ENCODE measurements around the gene IMPDH1. TPM values are rescaled to one million over a fixed set of nuclear protein-coding genes. Genes with fewer than 3 reads are reported as not detected.

Gene IMPDH1
- polyA plus RNA-seq, 1 donor from 2014 or later, result 49.7 TPM

DNA sequence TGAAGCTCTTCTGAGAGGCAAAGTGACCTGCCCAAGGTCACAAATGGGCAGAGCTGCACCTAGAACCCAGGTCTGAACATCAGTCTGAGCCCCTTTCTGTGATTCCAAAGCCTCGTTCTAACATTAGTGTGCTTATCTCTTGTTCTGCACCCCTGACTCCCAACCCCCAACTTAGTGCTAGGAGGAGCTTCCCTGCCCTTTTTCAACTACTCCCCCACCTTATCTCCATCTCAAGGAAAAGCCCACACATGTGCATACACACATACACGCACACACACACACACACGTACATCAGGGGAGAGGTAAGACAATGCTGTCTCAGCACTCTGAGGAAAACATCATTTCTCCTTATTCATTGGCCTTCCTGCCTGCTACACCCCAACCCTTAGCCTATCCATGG, 56.6 kb downstream of the IMPDH1 start:
- Histone ChIP-seq H4K20me1 (ENCODE audit: insufficient read depth) (no peaks in the 10 kb centered on the region), H3K9ac (ENCODE audit: low read length) (no peak overlapping the region), H3K27me3 (ENCODE audit: insufficient read depth, low read depth, low read length) (peaks cover 46% of the 10 kb centered on the region), H3F3A (ENCODE audit: insufficient read depth, low read length, poor library complexity, severe bottlenecking) (no peaks in the 10 kb centered on the region), H3K4me3 (ENCODE audit: low read length) (no peak overlapping the region), H3K4me2 (ENCODE audit: low read length) (no peak overlapping the region), H2AFZ (ENCODE audit: low read depth, low read length) (no peak overlapping the region), H3K27ac (ENCODE audit: low read length) (no peak overlapping the region), H3K9me3 (ENCODE audit: low read length) (no peaks in the 10 kb centered on the region), H3K79me2 (replicated peaks; ENCODE audit: insufficient read depth, low read length) (no peaks in the 10 kb centered on the region), H3K9me2 (ENCODE audit: insufficient read depth, low read length) (no peaks in the 10 kb centered on the region), H3K36me3 (ENCODE audit: insufficient read depth, low read length) (no peaks in the 10 kb centered on the region)
- no peak for TF ChIP-seq TAF1 (IDR thresholded peaks at IDR 0.05; ENCODE audit: low read depth)
- TF ChIP-seq, protein P1, sequence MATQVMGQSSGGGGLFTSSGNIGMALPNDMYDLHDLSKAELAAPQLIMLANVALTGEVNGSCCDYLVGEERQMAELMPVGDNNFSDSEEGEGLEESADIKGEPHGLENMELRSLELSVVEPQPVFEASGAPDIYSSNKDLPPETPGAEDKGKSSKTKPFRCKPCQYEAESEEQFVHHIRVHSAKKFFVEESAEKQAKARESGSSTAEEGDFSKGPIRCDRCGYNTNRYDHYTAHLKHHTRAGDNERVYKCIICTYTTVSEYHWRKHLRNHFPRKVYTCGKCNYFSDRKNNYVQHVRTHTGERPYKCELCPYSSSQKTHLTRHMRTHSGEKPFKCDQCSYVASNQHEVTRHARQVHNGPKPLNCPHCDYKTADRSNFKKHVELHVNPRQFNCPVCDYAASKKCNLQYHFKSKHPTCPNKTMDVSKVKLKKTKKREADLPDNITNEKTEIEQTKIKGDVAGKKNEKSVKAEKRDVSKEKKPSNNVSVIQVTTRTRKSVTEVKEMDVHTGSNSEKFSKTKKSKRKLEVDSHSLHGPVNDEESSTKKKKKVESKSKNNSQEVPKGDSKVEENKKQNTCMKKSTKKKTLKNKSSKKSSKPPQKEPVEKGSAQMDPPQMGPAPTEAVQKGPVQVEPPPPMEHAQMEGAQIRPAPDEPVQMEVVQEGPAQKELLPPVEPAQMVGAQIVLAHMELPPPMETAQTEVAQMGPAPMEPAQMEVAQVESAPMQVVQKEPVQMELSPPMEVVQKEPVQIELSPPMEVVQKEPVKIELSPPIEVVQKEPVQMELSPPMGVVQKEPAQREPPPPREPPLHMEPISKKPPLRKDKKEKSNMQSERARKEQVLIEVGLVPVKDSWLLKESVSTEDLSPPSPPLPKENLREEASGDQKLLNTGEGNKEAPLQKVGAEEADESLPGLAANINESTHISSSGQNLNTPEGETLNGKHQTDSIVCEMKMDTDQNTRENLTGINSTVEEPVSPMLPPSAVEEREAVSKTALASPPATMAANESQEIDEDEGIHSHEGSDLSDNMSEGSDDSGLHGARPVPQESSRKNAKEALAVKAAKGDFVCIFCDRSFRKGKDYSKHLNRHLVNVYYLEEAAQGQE (IDR thresholded peaks at IDR 0.05; ENCODE audit: borderline replicate concordance), result no peak
- no peak for TF ChIP-seq POLR2AphosphoS5 (IDR thresholded peaks at IDR 0.05)
- TF ChIP-seq EZH2 (IDR thresholded peaks at IDR 0.05; ENCODE audit: borderline replicate concordance, insufficient read depth, low read length, poor library complexity, severe bottlenecking), result no peak
- TF ChIP-seq MXI1 (conservative IDR thresholded peaks at IDR 0.05; ENCODE audit: poor library complexity, severe bottlenecking), result no peak
- TF ChIP-seq, protein P2, sequence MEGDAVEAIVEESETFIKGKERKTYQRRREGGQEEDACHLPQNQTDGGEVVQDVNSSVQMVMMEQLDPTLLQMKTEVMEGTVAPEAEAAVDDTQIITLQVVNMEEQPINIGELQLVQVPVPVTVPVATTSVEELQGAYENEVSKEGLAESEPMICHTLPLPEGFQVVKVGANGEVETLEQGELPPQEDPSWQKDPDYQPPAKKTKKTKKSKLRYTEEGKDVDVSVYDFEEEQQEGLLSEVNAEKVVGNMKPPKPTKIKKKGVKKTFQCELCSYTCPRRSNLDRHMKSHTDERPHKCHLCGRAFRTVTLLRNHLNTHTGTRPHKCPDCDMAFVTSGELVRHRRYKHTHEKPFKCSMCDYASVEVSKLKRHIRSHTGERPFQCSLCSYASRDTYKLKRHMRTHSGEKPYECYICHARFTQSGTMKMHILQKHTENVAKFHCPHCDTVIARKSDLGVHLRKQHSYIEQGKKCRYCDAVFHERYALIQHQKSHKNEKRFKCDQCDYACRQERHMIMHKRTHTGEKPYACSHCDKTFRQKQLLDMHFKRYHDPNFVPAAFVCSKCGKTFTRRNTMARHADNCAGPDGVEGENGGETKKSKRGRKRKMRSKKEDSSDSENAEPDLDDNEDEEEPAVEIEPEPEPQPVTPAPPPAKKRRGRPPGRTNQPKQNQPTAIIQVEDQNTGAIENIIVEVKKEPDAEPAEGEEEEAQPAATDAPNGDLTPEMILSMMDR (IDR thresholded peaks at IDR 0.05; ENCODE audit: poor library complexity, severe bottlenecking), result no peak
- no peak for TF ChIP-seq EP300 (conservative IDR thresholded peaks at IDR 0.05; ENCODE audit: poor library complexity, severe bottlenecking)
- TF ChIP-seq SMC3 (conservative IDR thresholded peaks at IDR 0.05; ENCODE audit: poor library complexity), result no peak

DNA sequence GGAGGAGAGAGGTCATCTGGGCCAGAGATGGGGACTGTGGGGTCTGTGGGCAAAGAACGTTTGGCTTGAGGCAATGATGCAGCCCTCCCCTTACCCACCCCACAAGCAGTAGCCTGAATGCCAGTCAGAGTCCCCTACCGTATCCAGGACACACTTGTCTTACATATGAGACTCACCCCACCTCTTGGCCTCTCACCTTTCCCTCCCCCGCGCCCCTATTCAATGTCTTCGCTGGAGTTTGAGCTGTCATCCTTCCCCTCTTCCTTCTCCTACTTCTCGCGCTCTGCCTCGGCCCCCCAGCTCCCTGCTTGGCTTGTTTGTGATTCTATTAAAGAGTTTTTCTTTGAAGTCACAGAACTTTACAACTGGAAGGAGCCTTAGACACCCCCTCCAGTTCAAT, 57.1 kb downstream of the IMPDH1 start:
- no peaks in the 10 kb centered on the region for H3K36me3 ChIP-seq (ENCODE audit: insufficient read depth, low read length)
- H3K4me3 ChIP-seq (ENCODE audit: low read length), result no peak overlapping the region
- no peaks in the 10 kb centered on the region for H3F3A ChIP-seq (ENCODE audit: insufficient read depth, low read length, poor library complexity, severe bottlenecking)
- no peaks in the 10 kb centered on the region for H3K9me3 ChIP-seq (ENCODE audit: low read length)
- H3K79me2 ChIP-seq (replicated peaks; ENCODE audit: insufficient read depth, low read length), result no peaks in the 10 kb centered on the region
- H4K20me1 ChIP-seq (ENCODE audit: insufficient read depth), result no peaks in the 10 kb centered on the region
- no peak overlapping the region for H3K9ac ChIP-seq (ENCODE audit: low read length)
- H3K27me3 ChIP-seq (ENCODE audit: insufficient read depth, low read depth, low read length), result peaks cover 46% of the 10 kb centered on the region
- H2AFZ ChIP-seq (ENCODE audit: low read depth, low read length), result no peak overlapping the region
- no peak overlapping the region for H3K4me2 ChIP-seq (ENCODE audit: low read length)
- TF ChIP-seq EZH2 (IDR thresholded peaks at IDR 0.05; ENCODE audit: borderline replicate concordance, insufficient read depth, low read length, poor library complexity, severe bottlenecking) (no peak), EP300 (conservative IDR thresholded peaks at IDR 0.05; ENCODE audit: poor library complexity, severe bottlenecking) (no peak), RAD21 (conservative IDR thresholded peaks at IDR 0.05) (no peak), POLR2AphosphoS5 (IDR thresholded peaks at IDR 0.05) (no peak), TAF1 (IDR thresholded peaks at IDR 0.05; ENCODE audit: low read depth) (no peak), SMC3 (conservative IDR thresholded peaks at IDR 0.05; ENCODE audit: poor library complexity) (no peak), MXI1 (conservative IDR thresholded peaks at IDR 0.05; ENCODE audit: poor library complexity, severe bottlenecking) (no peak)
- TF ChIP-seq, protein P1 (IDR thresholded peaks at IDR 0.05; ENCODE audit: borderline replicate concordance), result no peak
- TF ChIP-seq, protein P2 (IDR thresholded peaks at IDR 0.05; ENCODE audit: poor library complexity, severe bottlenecking), result no peak
- H3K9me2 ChIP-seq (ENCODE audit: insufficient read depth, low read length), result no peaks in the 10 kb centered on the region
- no peak overlapping the region for H3K27ac ChIP-seq (ENCODE audit: low read length)
